Measurements from ENCODE around the gene OSBPL10. TPM values are rescaled to one million over a fixed set of nuclear protein-coding genes. Genes with fewer than 3 reads are reported as not detected.

The OSBPL10 gene
- total RNA-seq, 4 donors from 2014 or later: 18.6 to 33.6 (median 28.8) TPM

DNA sequence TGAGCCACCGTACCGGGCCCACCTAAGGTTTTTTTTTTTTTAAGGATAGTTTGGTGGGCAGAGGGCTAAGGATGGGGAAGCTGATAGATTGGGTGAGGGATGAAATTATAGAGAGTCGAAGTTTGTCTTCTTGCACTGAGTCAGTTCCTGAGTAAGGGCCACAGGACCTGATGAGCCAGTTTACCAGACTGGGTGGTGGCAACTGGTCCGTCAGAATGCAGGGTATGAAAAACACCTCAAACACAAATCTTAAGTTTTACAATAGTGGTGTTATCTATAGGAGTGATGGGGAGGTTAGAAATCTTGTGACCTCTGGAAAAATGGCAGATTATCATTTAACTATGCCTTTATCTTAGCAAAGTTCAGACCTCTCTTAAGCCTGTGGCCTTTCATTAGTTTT, 3.3 kb upstream of the OSBPL10 start:
- H3K36me3 ChIP-seq: no peaks in the 10 kb centered on the region
- no peak for DNase-seq
- 98 to 99% methylated on average over 4 of the region's 4 CpGs for WGBS, 2 donors
- no peak overlapping the region for H3K27ac ChIP-seq
- peaks cover 4 to 6% of the 10 kb centered on the region in 2 donors for H3K4me1 ChIP-seq
- TF ChIP-seq CTCF (IDR thresholded peaks at IDR 0.05) (no peak), POLR2A (IDR thresholded peaks at IDR 0.05) (no peak)
- no peaks in the 10 kb centered on the region for H3K27me3 ChIP-seq
- intact Hi-C loops (cut with DNase I): no loop called here
- H3K9me3 ChIP-seq: no peaks in the 10 kb centered on the region
- no peak overlapping the region for H3K4me3 ChIP-seq (replicated peaks in 1 of 3)

GRCh38 chr3:31980530-31981205, 394 bp downstream of the OSBPL10 start:
- peak overlapping the region; percentile 60 to 94 (median 80) for H3K4me3 ChIP-seq (replicated peaks in 1 of 3)
- H3K36me3 ChIP-seq: no peaks in the 10 kb centered on the region
- no peaks in the 10 kb centered on the region for H3K27me3 ChIP-seq
- DNase-seq: peak; percentile 82
- no peak for TF ChIP-seq POLR2A (IDR thresholded peaks at IDR 0.05)
- TF ChIP-seq CTCF (IDR thresholded peaks at IDR 0.05): peak in 3 of 6 experiments; percentile 10 to 19 (median 15)
- H3K4me1 ChIP-seq: peaks cover 4 to 6% of the 10 kb centered on the region in 2 donors
- 0% methylated on average over 8 to 10 of the region's 66 CpGs for WGBS, 2 donors
- intact Hi-C loops (cut with DNase I): no loop called here
- H3K27ac ChIP-seq: peak overlapping the region; percentile 62 to 95 (median 78)
- no peaks in the 10 kb centered on the region for H3K9me3 ChIP-seq

DNA sequence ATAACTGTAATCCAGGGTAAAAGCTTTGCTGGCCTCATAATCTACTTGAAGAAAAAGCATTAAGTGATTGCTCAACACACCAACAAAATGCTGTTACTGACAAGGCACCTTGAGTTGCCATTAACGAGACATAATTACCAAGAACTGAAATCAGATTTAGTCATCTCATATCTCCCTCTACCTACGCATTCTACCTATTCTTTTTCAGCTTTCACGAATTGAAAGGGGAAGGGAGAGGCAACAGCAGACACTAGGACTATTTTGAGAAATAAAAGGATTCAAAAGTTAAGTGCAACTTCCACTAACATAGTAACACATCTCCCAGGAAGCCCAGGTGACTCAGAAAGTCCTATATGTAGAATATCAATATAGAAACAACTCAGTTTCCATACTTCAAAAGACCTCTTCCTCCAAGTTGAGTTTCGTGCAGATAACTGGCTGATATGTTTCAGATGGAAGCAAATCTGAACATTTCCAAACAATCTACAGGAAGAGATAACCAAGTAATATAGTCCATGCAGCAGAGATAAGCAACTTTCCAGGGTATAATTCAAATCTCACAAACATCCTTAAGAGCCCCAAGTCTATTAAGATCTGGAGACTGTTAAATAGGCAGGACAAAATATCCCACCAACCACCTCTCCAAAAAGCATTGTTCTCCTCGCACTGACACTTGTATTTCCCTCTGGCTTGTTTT, 1.9 kb downstream of the OSBPL10 start:
- Histone ChIP-seq H3K27me3 (no peaks in the 10 kb centered on the region), H3K9me3 (no peaks in the 10 kb centered on the region), H3K36me3 (no peaks in the 10 kb centered on the region), H3K4me3 (replicated peaks in 1 of 3) (no peak overlapping the region), H3K4me1 (peaks cover 4 to 6% of the 10 kb centered on the region in 2 donors), H3K27ac (no peak overlapping the region)
- TF ChIP-seq CTCF (IDR thresholded peaks at IDR 0.05): no peak
- no peak for TF ChIP-seq POLR2A (IDR thresholded peaks at IDR 0.05)
- DNase-seq: no peak
- 81 to 82% methylated on average over 5 of the region's 5 CpGs for WGBS, 2 donors
- intact Hi-C loops (cut with DNase I): no loop called here

GRCh38 chr3:31978553-31978952, 2.5 kb downstream of the OSBPL10 start:
- Histone ChIP-seq H3K9me3 (no peaks in the 10 kb centered on the region), H3K4me1 (peaks cover 4 to 6% of the 10 kb centered on the region in 2 donors), H3K27me3 (no peaks in the 10 kb centered on the region), H3K27ac (no peak overlapping the region), H3K36me3 (no peaks in the 10 kb centered on the region), H3K4me3 (replicated peaks in 1 of 3) (no peak overlapping the region)
- 93 to 94% methylated on average over 4 of the region's 4 CpGs for WGBS, 2 donors
- DNase-seq: no peak
- TF ChIP-seq CTCF (IDR thresholded peaks at IDR 0.05): no peak
- TF ChIP-seq POLR2A (IDR thresholded peaks at IDR 0.05): no peak
- intact Hi-C loops (cut with DNase I): no loop called here

DNA sequence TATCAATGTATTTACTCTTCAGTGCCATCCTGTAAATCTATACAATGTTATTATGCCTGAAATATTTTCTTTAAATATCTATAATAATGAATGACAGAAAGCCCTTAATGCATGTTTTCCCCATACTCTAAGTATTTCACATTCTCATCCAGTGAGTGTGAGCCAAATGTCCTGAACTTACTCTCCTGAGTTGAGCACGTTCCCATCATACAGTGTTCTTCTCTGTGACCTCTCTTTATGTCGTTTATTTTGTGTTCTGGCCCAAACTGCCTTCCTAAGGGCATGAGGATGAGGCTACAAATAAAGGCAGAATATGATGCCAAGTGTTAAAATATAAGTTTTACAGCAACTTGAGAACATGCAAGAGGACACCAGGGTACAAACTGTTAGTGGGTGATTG, 3.3 kb downstream of the OSBPL10 start:
- no peak overlapping the region for H3K4me3 ChIP-seq (replicated peaks in 1 of 3)

More for the DNA sequence above, 3.3 kb downstream of the OSBPL10 start:
- Histone ChIP-seq H3K9me3 (no peaks in the 10 kb centered on the region), H3K4me1 (peaks cover 4 to 6% of the 10 kb centered on the region in 2 donors), H3K36me3 (no peaks in the 10 kb centered on the region), H3K27me3 (no peaks in the 10 kb centered on the region), H3K27ac (no peak overlapping the region)
- intact Hi-C loops (cut with DNase I): no loop called here
- DNase-seq: no peak
- 86% methylated on average over 2 of the region's 2 CpGs for WGBS, 2 donors
- TF ChIP-seq POLR2A (IDR thresholded peaks at IDR 0.05) (no peak), CTCF (IDR thresholded peaks at IDR 0.05) (no peak)
